Measurements from ENCODE around the gene ZNF620.

DNA sequence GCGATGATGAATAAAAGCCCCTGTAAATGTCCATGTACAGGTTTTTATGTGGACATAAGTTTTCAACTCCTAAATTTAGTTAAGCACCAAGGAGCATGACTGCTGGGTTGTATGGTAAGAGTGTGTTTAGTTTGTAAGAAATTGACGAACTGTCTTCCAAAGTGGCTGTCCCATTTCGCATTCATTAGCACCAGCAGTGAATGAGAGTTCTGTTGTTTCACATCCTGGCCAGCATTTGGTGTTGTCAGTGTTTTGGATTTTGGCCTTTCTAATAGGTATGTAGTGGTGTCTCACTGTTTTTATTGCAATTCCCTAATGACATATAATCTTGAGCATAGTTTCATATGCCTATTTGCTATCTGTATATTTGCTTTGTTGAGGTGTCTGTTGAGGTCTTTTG, 22.6 kb downstream of the ZNF620 start:
- TF ChIP-seq POLR2AphosphoS5 (IDR thresholded peaks at IDR 0.05) (no peak), POLR2A (IDR thresholded peaks at IDR 0.05) (no peak), EP300 (IDR thresholded peaks at IDR 0.05; ENCODE audit: low read depth) (no peak)
- TF ChIP-seq, protein P1, sequence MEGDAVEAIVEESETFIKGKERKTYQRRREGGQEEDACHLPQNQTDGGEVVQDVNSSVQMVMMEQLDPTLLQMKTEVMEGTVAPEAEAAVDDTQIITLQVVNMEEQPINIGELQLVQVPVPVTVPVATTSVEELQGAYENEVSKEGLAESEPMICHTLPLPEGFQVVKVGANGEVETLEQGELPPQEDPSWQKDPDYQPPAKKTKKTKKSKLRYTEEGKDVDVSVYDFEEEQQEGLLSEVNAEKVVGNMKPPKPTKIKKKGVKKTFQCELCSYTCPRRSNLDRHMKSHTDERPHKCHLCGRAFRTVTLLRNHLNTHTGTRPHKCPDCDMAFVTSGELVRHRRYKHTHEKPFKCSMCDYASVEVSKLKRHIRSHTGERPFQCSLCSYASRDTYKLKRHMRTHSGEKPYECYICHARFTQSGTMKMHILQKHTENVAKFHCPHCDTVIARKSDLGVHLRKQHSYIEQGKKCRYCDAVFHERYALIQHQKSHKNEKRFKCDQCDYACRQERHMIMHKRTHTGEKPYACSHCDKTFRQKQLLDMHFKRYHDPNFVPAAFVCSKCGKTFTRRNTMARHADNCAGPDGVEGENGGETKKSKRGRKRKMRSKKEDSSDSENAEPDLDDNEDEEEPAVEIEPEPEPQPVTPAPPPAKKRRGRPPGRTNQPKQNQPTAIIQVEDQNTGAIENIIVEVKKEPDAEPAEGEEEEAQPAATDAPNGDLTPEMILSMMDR (IDR thresholded peaks at IDR 0.05) = no peak
